ENCODE measurements around the gene RNF112.

The RNF112 gene

DNA sequence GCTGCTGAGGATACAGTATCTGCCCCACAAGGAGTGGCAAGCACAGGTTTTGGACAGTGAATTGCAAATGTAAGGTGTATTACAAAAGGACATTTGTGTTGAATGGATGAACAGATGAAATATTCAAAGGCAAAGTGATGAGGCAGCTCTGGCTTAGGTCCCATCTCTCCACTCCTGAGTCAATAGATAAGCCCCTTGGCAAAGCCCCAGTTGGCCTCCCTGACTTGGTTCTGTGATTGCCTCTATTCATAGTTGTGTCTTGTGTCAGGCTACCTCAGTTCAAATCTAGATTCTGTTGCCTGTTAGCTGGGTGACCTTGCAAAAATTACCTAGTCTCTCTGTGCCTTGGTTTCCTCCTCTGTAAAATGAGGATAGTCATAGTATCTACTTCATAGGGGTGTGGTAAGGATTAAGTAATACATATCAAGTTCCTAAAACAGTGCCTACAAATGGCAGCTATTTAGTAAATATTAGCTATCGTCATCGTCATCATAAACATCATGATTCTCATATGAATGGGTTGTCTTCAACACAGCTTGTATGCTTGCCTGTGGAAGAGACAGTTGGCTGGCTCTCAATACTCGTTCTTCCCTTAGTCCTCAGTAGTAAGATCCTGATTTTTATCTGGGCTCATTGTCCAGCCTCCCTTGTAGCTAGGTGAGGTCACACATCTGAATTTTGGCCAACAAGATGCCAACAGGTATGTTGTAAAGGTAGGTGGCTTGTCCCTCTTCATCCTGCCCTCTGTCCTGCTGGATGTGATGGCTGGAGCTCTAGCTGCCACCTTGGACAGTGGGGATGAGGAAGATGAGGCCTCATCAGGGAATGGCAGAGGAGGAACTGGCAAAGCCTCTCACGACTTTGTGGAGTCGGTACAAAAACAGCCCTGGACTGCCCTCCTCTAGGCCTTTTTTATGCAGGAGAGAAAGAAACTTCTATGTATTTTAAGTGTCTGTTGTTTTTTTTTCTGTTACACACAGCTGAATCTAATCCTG lies 21.9 kb upstream of the RNF112 start:
- no peak for DNase-seq (ENCODE audit: low read depth)

DNA sequence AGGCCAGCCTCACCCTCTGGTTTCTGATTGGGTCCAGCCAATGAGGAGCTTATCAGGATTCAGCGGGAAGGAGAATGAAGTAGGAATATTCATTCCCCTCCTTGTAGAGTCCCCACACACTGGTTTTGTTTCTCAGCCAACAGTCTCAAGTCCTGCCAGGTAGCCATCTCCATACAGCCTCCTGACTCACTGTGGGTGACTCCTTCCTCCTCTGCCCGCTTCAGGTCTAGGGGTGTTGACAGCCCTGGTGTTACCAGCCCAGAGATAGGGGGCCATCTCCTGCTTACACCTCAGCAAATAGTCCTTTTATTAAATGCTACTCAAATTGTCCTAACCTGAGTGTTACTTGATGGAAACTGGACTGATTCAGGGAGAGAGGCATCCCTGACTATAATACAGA lies 20.1 kb upstream of the RNF112 start:
- no peak for DNase-seq (ENCODE audit: low read depth)

- DNase-seq (ENCODE audit: low read depth): no peak
These were observed 19.6 kb upstream of the RNF112 start for GRCh38 chr17:19391432-19391831.

DNA sequence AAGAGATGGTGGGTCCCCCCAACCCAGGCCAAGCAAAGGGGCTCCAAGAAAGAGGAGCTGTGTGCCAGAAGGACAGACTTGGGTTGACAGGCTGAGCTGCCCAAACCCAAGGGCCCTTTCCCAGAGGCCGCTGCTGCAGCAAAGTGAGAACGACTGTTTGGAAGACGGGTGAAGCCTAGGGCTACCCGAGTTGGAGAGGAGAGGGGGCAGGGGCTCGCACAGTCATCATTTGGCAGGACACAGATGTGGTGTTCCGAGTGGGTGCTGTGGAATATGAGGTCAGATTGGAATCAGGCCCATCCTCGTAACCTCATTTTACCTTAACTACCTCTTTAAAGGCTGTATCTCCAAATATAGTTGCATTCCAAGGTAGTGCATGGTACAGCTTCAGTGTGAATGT lies 18.7 kb upstream of the RNF112 start:
- DNase-seq (ENCODE audit: low read depth): no peak

- no peak for DNase-seq (ENCODE audit: low read depth)
These were observed 13.4 kb upstream of the RNF112 start for GRCh38 chr17:19397556-19398041.

DNA sequence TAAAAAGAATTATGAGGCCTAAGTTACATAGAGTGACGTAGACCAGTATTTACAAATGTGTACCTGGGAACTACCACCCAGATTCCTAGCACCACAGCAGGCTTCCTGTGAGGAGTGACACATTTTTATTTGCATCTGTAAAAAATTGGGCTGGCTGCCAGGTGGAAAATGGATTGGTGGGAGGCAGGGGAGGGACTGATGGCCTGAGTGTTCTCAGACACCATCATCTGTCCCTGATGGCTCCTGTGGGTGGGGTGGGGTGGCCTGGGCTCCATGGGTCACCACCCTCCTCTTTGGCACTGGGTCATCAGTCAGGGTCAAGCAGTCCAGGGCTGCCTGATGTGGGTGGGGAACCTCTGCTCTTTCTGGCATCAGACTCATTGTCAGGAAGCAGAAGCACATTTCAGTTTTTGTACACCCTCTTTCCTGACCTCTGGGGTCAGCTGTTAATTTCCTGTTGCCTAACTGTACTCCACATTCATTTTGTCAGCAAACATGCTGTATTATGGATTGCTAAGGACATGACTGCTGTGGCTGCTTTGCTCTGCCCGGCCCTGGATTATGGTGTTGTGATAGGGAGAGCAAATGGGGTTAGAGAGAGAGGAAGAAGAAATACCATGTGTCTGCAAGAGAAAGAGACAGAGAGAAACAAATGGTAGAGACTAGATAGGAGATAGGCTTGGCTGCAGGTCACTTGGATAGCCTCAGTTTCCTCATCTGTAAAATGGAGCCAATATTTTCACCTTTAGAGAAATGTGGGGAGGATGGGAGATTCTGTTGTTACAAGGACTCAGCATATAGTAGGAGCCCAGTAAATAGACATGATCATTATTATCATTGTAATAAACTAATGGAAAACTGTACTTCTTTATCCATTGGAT lies 12.5 kb upstream of the RNF112 start:
- no peak for DNase-seq (ENCODE audit: low read depth)

DNA sequence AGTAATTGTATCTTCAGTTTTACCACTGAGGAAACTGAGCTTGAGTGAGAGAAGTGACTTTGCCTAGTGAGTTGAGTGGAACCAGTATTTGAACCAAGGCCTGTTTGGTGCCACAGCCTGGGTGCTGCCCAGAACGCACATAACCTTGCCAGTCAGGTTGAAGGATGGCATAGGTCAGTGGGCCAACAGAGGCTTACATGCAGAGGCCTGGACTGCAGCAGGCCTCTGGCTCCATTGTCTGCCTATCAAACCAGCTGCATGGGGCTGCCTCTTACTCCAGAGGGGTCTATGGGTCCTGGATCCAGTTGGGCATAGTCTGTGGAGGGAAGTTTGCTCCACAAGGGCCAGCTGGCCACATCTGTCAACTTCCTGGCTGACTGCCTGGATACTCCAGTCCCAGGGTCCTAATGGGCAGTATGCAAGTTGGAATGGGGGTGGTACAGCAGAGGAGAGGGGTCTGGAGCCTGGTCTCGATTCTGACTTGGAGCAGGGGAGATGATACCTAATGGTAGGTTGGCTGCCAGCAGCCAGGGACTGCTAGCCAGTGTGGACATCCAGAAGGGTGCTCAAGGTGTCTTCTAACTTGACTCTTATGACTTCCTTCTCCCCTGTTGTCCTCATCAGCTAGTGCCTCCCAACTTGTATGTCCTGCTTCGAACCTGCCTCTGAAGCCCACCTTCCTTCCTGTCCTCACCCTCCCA lies 11.1 kb upstream of the RNF112 start:
- DNase-seq (ENCODE audit: low read depth): no peak

DNA sequence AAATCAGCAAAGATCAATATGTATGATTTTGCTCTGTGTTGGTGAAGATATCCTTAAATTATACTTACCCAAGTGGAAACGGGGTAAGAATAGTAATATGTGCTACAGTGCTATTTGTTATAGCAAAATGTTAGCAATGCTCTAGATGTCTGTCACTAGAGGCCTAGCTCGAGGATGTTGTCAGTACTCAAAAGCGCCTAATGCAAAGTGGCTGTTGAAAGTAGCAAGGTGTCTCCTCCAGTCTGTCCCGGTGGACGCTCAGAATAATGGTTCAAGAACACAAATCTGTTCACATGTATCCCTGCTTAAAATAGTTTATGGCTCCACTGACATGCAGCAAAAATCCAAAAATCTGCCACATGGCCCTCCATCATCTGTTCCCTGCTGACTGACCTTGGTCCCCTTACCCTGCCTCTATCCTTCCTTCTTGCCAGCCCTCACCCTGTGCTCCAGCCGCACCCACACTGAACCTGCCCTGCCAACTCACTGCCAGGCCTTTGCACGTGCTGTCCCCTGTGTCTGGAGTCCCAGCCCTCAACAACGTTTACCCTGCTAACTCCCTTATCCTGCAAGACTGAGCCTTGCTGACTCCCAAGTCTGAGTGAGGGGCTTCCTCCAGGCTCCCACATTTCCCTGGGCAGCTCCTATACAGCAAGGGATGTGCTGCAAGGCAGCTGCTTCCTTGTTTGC lies 9.6 kb upstream of the RNF112 start:
- DNase-seq (ENCODE audit: low read depth): no peak

DNA sequence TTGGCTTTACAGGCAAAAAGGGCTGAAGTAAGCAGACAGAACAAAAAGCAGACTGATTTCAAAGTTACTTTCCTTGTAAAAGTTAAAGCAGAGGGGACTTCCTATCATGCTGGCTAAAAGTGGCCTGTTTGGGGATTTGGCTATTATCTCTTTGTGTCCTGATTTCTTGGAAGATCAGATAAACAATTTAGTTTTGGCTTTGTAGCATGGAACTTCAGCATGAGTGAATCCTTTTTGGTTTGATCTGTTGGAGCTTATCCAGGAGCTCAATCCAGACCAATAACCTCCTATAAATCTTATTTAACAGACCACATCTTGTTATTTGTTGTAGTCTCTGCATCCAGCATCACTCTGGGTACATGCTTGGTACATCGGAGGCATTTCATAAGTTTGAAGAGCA lies 8.9 kb upstream of the RNF112 start:
- no peak for DNase-seq (ENCODE audit: low read depth)

DNA sequence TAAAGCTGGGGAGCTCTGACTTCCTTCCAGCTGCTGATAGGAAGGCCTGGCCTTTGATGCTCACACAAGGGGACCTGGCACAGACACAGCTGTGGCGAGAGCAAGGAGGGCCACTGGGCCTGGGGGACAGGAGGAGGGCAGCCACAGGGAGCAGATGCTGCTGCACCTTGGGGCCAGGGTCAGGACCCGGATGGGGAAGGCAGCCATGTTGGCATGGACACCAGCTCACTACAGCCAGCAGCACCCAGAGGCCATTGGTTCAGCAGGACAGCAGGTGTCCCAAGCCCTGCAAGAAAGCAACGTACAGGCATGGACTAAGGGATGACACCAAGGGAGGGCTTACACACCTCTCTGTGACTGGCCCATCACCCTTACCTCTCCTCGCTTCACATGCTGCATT lies 8.0 kb upstream of the RNF112 start:
- DNase-seq (ENCODE audit: low read depth): no peak

DNA sequence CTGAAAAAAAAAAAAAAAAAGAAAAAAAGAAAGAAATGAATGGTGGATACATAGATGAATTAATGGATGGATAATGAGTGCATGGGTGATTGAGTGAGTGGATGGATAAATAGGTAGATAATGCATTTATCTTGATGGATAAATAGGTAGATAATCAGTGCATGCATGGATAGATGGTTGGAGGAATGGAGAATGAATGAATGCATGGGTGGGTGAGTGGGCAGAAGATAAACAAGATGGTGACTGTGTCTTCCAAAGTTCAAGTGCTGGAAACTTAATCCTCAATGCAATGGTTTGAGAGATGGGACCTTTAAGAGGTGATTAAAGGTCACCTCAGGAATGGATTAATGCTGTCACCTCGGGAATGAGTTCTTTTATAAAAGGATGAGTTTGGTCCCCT lies 6.8 kb upstream of the RNF112 start:
- no peak for DNase-seq (ENCODE audit: low read depth)

DNA sequence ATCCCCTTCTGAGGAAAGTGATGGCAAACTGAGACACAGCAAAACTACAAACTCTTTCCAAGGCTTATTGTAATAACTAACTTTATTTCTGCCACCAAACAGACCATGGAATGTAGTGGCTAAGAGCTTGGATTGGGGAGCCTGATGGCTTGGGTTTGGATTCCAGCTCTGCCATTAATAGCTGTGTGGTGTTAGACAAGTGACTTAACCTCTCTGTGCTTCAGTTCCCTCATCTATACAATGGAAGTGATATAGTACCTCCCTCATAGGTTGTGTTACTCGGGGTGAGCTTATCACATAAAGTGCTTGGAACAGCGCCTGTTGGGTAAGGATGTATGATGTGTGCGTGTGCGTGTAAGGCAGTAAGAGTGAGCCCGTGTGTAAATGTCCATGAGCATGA lies 5.9 kb upstream of the RNF112 start:
- no peak for DNase-seq (ENCODE audit: low read depth)

DNA sequence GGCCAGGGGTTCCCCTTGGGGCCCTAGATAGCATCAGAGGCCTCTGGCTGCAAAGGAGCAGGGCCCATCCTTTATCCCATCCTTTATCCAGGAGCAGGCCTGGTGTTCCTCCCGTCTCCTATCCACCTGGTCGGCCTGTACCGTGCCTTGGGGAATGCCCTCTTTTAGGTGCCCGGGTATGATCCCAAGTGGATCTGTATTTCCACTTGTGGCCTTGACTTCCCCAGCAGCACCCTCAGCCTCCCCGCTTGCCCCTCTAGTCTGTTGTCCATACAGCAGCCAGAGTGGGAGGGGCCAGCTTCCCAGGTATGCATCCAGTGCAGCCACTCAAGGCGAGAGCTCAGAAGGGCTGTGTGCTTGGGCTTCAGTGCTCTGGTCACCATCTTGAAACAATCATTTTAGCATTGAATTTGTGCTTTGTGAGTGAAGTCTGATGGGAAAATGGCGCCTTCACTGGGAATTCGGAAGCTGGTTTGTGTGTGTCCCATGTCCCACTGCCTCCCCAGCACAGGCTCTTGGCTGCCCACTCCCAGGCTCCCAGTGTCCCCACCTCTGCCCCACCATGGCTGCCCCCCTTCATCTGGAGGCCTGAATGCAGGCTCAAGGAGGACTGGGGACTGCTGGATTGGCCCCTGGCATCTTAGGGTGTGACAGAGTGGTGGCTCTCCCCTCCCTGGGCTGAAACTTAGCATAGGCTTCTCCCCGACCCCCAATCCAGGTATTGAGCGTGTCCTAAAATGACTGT lies 3.3 kb upstream of the RNF112 start:
- no peak for DNase-seq (ENCODE audit: low read depth)

DNA sequence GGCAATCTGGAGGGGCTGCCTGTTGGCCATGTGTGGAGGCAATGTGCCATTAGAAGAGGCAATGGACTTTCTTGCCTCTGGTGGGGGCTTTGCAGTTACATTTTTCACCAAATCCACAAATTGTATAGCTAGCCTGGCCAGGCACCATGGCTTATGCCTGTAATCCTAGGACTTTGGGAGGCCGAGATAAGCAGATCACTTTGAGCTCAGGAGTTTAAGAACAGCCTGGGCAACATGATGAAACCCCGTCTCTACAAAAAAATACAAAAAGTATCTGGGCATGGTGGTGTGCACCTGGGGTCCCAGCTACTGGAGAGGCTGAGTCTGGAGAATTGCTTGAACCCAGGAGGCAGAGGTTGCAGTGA lies 2.7 kb upstream of the RNF112 start:
- DNase-seq (ENCODE audit: low read depth): no peak

- DNase-seq (ENCODE audit: low read depth): no peak
These were observed 2.0 kb upstream of the RNF112 start for GRCh38 chr17:19409066-19409465.

DNA sequence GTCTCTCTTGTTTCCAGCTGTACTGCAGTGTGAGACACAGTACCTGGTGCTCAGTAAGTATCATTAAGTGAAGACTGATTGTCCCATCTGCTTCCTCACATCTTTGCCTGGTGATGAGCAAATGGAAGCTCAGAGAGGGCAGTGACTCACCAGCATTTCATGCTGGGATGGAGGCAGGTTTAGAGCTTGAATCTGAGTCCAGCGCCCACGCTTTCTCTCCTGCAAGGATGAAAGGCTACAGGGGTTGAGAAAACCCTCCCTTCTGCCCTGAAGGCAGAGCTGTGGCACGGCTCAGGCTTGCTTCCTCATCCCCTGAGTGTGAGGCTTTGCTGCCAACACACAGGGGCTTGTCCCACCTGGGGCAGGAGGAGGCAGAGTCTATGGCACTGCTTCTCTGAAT lies 1.5 kb upstream of the RNF112 start:
- no peak for DNase-seq (ENCODE audit: low read depth)

DNA sequence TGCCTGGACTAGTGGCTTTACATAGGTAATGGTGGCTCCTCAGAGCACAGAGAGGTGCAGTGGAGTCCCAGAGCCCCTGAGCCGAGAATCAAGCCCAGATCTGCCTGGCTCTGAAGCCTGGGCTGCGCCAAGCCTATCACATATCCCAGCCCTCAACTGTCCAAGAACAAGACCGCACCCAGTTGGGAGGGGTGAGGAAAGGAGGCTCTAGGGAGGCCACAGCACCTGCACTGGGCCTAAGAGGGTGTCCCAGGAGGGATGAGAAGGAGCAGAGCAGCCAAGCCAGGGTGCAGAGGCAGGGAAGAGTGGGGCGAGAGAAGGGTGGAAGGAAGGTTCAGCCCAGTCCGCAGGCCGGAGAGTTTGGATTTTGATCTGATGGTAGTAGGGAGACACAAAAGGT lies 941 bp upstream of the RNF112 start:
- no peak for DNase-seq (ENCODE audit: low read depth)

DNA sequence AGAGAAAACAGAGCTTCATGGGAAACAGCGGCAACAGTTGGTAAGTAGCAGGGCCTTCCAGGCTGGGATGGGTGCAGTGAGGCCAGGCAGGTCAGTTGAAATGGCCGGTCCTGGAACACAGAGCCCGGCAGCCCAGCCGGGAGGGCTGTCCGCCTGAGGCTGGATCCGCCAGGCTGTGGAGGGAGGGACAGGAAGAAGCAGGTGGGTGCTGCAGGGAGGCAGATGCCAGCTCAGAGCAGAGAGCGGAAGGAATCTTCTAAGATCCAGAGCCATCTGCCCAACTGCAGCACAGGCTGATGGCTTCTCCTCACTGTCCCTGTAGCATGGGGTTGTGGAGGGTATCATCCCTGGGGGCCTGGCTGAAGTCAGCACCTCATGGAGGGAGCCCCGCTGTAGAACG lies 599 bp downstream of the RNF112 start:
- no peak for DNase-seq (ENCODE audit: low read depth)

GRCh38 chr17:19412510-19412909 lies 1.5 kb downstream of the RNF112 start:
- DNase-seq (ENCODE audit: low read depth): no peak

DNA sequence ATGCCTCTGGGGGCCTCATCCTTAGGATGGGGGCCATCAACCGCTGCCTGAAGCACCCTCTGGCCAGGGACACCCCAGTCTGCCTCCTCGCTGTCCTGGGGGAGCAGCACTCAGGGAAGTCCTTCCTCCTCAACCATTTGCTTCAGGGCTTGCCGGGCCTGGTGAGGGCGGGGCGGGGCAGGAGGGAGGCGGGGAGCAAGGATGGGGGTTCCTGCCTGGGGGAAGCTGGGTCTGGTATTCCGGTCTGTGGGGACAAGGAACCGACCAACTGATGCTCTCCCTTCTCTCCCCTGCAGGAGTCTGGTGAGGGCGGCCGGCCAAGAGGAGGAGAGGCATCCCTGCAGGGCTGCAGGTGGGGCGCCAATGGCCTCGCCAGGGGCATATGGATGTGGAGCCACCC lies 2.0 kb downstream of the RNF112 start:
- DNase-seq (ENCODE audit: low read depth): no peak

GRCh38 chr17:19413761-19414160 lies 2.7 kb downstream of the RNF112 start:
- no peak for DNase-seq (ENCODE audit: low read depth)
